Mesenchymal stem cell (in vitro differentiated cells and primary cell): ENCODE results near the gene EML1.

Experiments used
- DNase-seq: peaks from one replicate; pipeline ENCODE4 v3.0.0-alpha.2; 2013
- H2AFZ ChIP-seq: one replicate; pipeline ENCODE4 v1.6.1; 2013; ENCODE audit warnings: low read depth, mild to moderate bottlenecking, control low read depth, inconsistent platforms, low read length, moderate library complexity
- H2AK5ac ChIP-seq: 2 replicates; pipeline ENCODE4 v1.6.1; 2013; ENCODE audit warnings: low read length, moderate library complexity, mild to moderate bottlenecking, inconsistent platforms; ENCODE audit not compliant: severe bottlenecking
- H2BK120ac ChIP-seq: one replicate; pipeline ENCODE4 v1.6.1; 2013; ENCODE audit warnings: low read depth, mild to moderate bottlenecking, inconsistent platforms, low read length, moderate library complexity
- H2BK12ac ChIP-seq, 2 experiments: one replicate each; pipeline ENCODE4 v1.6.1; 2013; ENCODE audit warnings: inconsistent platforms in 2 of 2, low read length in 2 of 2, mild to moderate bottlenecking in 2 of 2, moderate library complexity in 2 of 2, control low read depth in 1 of 2
- H2BK15ac ChIP-seq: one replicate; pipeline ENCODE4 v1.6.1; 2013; ENCODE audit warnings: mild to moderate bottlenecking, low read depth, inconsistent platforms; ENCODE audit not compliant: poor library complexity, severe bottlenecking
- H2BK5ac ChIP-seq: 2 replicates; pipeline ENCODE4 v1.6.1; 2013; ENCODE audit warnings: low read depth, mild to moderate bottlenecking, low read length, control low read depth, inconsistent platforms; ENCODE audit not compliant: poor library complexity, severe bottlenecking
- H3K14ac ChIP-seq, 2 experiments: one replicate each; pipeline ENCODE4 v1.6.1; 2013; ENCODE audit warnings: inconsistent platforms in 2 of 2, low read length in 2 of 2, control low read depth in 1 of 2, mild to moderate bottlenecking in 1 of 2, moderate library complexity in 1 of 2
- H3K18ac ChIP-seq, 2 experiments: one replicate each; pipeline ENCODE4 v1.6.1; 2013; ENCODE audit warnings: inconsistent platforms in 2 of 2, low read length in 2 of 2, control low read depth in 1 of 2, low read depth in 1 of 2, mild to moderate bottlenecking in 1 of 2
- H3K23ac ChIP-seq, 2 experiments: one replicate each; pipeline ENCODE4 v1.6.1; 2013; ENCODE audit warnings: inconsistent platforms in 2 of 2, low read length in 2 of 2, mild to moderate bottlenecking in 2 of 2, moderate library complexity in 2 of 2, control low read depth in 1 of 2
- H3K27ac ChIP-seq: 2 replicates; pipeline ENCODE4 v1.5.1; 2013; ENCODE audit warnings: mild to moderate bottlenecking, moderate library complexity, low read length, control low read depth, inconsistent platforms; ENCODE audit not compliant: poor library complexity, severe bottlenecking
- H3K27me3 ChIP-seq, 2 experiments: 2 replicates each; pipeline versions ENCODE4 v1.6.1 to v1.7.0; 2013; ENCODE audit warnings: low read length in 2 of 2, mild to moderate bottlenecking in 2 of 2, moderate library complexity in 2 of 2, control low read depth in 1 of 2, inconsistent platforms in 1 of 2; ENCODE audit not compliant: control insufficient read depth in 1 of 2, insufficient read depth in 1 of 2
- H3K36me3 ChIP-seq, 2 experiments: 2 replicates each; pipeline versions ENCODE4 v1.6.1 to v1.7.0; 2013; ENCODE audit warnings: low read length in 2 of 2, control low read depth in 1 of 2, inconsistent platforms in 1 of 2, low read depth in 1 of 2, mild to moderate bottlenecking in 1 of 2; ENCODE audit not compliant: insufficient read depth in 2 of 2, control insufficient read depth in 1 of 2
- H3K4ac ChIP-seq, 2 experiments: one replicate each; pipeline ENCODE4 v1.6.1; 2013; ENCODE audit warnings: inconsistent platforms in 2 of 2, low read length in 2 of 2, mild to moderate bottlenecking in 2 of 2, moderate library complexity in 2 of 2, control low read depth in 1 of 2, low read depth in 1 of 2
- H3K4me1 ChIP-seq: 2 replicates; pipeline ENCODE4 v1.6.1; 2013; ENCODE audit warnings: low read depth, low read length, control low read depth; ENCODE audit not compliant: control insufficient read depth, insufficient read depth
- H3K4me2 ChIP-seq: 2 replicates; pipeline ENCODE4 v1.6.1; 2013; ENCODE audit warnings: low read length, mild to moderate bottlenecking, inconsistent platforms; ENCODE audit not compliant: poor library complexity, severe bottlenecking
- H3K4me3 ChIP-seq, 2 experiments: 2 replicates each; pipeline versions ENCODE4 v1.5.1 to v1.7.0; 2013; ENCODE audit warnings: low read length in 2 of 2, mild to moderate bottlenecking in 2 of 2, control low read depth in 1 of 2, low read depth in 1 of 2; ENCODE audit not compliant: insufficient read depth in 1 of 2
- H3K79me1 ChIP-seq: replicated peaks from 2 replicates; pipeline ENCODE4 v1.6.1; 2013; ENCODE audit warnings: mild to moderate bottlenecking, control low read depth, low read length, inconsistent platforms; ENCODE audit not compliant: poor library complexity, severe bottlenecking
- H3K9ac ChIP-seq: 2 replicates; pipeline ENCODE4 v1.7.0; 2013; ENCODE audit warnings: mild to moderate bottlenecking, low read length, moderate library complexity
- H3K9me3 ChIP-seq: 2 replicates; pipeline ENCODE4 v1.7.0; 2013; ENCODE audit warnings: mild to moderate bottlenecking, low read length; ENCODE audit not compliant: control insufficient read depth
- H4K8ac ChIP-seq: one replicate; pipeline ENCODE4 v1.6.1; 2013; ENCODE audit warnings: inconsistent platforms, mild to moderate bottlenecking, low read length, moderate library complexity
- H4K91ac ChIP-seq: one replicate; pipeline ENCODE4 v1.6.1; 2013; ENCODE audit warnings: mild to moderate bottlenecking, low read length, inconsistent platforms
- WGBS: methylation state at CpG from one replicate; pipeline ENCODE4 v1.1.7; 2013; ENCODE audit warnings: mixed read lengths; 5-methylcytosine and 5-hydroxymethylcytosine counted together

EML1 gene

DNA sequence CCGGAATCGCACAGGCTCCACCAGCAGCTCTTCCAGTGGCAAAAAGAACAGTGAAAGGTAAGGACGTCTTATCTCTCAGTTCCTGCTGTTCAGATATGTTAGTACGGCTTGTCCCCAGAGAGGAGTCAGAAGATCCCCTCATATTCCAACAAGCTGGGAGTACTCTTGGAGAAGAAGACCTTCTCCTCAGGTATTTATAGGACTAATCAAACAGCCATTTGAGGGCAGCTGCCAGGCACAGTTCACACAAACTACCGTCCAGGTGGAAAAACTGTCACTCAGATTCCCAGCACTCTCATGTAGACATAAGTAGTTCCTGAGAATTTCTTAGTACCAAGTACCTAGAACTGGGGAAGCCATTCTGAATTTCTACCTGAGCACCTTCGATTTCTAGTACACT lies 85.3 kb downstream of the EML1 start:
- WGBS: 79% methylated on average over 6 of the region's 6 CpGs
- Histone ChIP-seq H3K4me2 (no peak overlapping the region), H3K4me1 (peaks cover 2% of the 10 kb centered on the region), H2AFZ (no peak overlapping the region), H3K27me3 (no peaks in the 10 kb centered on the region), H2BK5ac (no peak overlapping the region), H4K91ac (no peak overlapping the region), H2AK5ac (no peak overlapping the region), H3K9me3 (no peaks in the 10 kb centered on the region), H3K18ac (no peak overlapping the region), H2BK120ac (no peak overlapping the region), H3K4ac (no peak overlapping the region), H3K14ac (no peak overlapping the region), H3K36me3 (peaks cover 2 to 3% of the 10 kb centered on the region in 2 experiments), H3K27ac (no peak overlapping the region), H3K23ac (no peak overlapping the region), H2BK15ac (no peak overlapping the region), H3K4me3 (no peak overlapping the region), H4K8ac (no peak overlapping the region), H3K79me1 (peaks cover 4% of the 10 kb centered on the region), H3K9ac (peak overlapping the region; percentile 80), H2BK12ac (no peak overlapping the region)
- DNase-seq: no peak

DNA sequence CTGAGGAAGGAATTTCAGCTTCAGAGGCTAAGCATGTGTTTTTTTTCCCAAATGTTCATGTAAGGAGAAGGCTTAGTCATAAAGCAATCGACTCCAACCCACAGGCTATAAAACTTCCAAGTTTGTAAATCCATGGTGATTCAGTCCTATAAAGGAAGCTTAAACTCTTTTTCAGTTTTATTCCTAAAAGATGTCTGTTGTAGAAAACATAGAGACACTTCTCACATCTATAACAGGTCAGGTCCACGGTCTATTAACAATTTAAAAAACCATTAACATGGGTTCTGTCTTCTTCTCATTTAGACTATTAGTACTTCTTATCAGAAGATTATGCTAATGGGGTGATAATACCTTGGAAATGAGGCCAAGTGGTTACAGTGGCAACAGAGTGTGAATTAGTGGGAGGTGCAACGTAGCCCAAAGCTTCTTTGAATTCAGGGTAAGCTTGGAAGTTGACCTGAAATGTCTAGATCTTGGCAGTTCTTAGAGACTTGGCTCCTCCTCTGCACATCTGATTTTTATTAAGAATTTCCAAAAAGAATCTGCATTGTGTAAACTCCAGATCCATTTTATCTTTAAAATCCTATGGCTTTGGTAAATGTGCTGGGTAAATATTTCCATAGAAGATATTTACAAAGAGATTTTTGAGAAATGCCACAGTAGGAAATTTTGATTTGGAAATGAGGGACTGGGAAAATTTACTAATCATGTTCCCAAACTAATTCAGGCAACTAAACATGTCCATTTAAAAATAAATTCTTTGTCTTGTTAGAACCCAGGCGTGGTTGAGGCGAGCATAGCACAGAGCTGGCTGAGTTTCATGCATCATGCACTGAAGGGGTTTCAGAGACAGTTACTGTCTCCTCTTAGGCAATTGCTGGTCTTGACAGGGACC lies 86.4 kb downstream of the EML1 start:
- no peak overlapping the region for H3K4ac ChIP-seq
- no peak overlapping the region for H4K8ac ChIP-seq
- H3K4me3 ChIP-seq: peak overlapping the region in 1 of 2 experiments; percentile 69
- H2BK5ac ChIP-seq: no peak overlapping the region
- peak; percentile 49 for DNase-seq
- peak overlapping the region in 1 of 2 experiments; percentile 45 for H3K14ac ChIP-seq
- H3K27ac ChIP-seq: no peak overlapping the region
- H3K9ac ChIP-seq: peak overlapping the region; percentile 80
- H2BK120ac ChIP-seq: no peak overlapping the region
- H3K23ac ChIP-seq: no peak overlapping the region
- no peaks in the 10 kb centered on the region for H3K9me3 ChIP-seq
- no peaks in the 10 kb centered on the region for H3K27me3 ChIP-seq
- H3K4me1 ChIP-seq: peaks cover 2% of the 10 kb centered on the region
- no peak overlapping the region for H2BK12ac ChIP-seq
- H3K18ac ChIP-seq: no peak overlapping the region
- peaks cover 6 to 7% of the 10 kb centered on the region in 2 experiments for H3K36me3 ChIP-seq
- H3K4me2 ChIP-seq: no peak overlapping the region
- no peak overlapping the region for H2AK5ac ChIP-seq
- H2AFZ ChIP-seq: no peak overlapping the region
- WGBS: 58% methylated on average over 3 of the region's 5 CpGs
- H3K79me1 ChIP-seq: peaks cover 4% of the 10 kb centered on the region
- no peak overlapping the region for H2BK15ac ChIP-seq
- no peak overlapping the region for H4K91ac ChIP-seq

DNA sequence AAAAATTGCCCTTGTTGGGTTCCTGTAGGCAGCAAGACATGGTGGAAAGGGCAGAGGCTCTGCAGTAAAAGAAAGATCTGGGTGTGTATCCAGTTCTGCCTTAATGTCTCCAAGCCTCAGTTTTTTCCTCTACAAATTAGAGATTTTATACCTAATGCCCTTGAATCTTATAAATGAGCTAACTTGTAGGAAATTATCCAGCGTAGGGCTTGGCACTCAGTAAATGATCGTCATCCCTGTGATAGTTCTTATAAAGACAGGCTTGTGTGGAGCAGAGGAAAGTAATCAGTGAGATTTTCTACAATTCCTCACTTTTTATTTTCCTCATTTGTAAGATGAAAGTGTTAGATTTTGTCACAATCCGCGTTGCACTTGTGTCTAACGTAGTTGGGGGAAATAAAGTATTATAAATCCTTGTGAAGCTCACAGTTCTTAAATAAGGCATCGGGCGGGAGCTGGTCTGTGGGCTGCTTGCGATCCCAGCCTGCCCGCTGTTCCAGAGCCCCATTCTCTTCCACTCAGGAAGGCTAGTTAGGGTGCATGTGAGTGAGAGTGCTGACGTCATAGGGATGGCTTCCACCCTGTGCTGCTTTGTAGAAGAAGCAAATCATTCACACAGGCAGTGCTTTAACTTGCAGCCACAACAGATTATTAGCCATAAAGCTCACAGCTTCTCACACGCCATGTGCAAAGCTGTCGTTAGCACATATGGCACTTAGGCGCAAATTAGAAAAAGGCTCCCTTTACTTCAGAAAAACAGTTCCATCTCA lies 87.6 kb downstream of the EML1 start:
- H2BK120ac ChIP-seq: no peak overlapping the region
- H3K4me2 ChIP-seq: no peak overlapping the region
- WGBS: 88% methylated on average over 11 of the region's 13 CpGs
- no peaks in the 10 kb centered on the region for H3K9me3 ChIP-seq
- no peak overlapping the region for H2BK12ac ChIP-seq
- H3K9ac ChIP-seq: peak overlapping the region; percentile 80
- no peak overlapping the region for H2AFZ ChIP-seq
- H4K91ac ChIP-seq: no peak overlapping the region
- peaks cover 4% of the 10 kb centered on the region for H3K79me1 ChIP-seq
- no peaks in the 10 kb centered on the region for H3K27me3 ChIP-seq
- H3K23ac ChIP-seq: no peak overlapping the region
- no peak overlapping the region for H2BK5ac ChIP-seq
- no peak overlapping the region for H4K8ac ChIP-seq
- DNase-seq: no peak
- no peak overlapping the region for H2AK5ac ChIP-seq
- H3K18ac ChIP-seq: no peak overlapping the region
- no peak overlapping the region for H3K14ac ChIP-seq
- H3K4me3 ChIP-seq: peak overlapping the region in 1 of 2 experiments; percentile 69
- H2BK15ac ChIP-seq: no peak overlapping the region
- H3K36me3 ChIP-seq: peaks cover 6 to 7% of the 10 kb centered on the region in 2 experiments
- no peak overlapping the region for H3K4ac ChIP-seq
- no peak overlapping the region for H3K27ac ChIP-seq
- H3K4me1 ChIP-seq: peaks cover 2% of the 10 kb centered on the region
